Cortex of kidney (tissue), 1 donor: Measurements from ENCODE around the gene IFNA6.

ENCODE experiments used
- DNase-seq: peaks from one replicate; lab custom pipeline; 2025; lab: John Stamatoyannopoulos, UW

Gene IFNA6

GRCh38 chr9:21331676-21332402, 18.8 kb downstream of the IFNA6 start:
- DNase-seq: no peak

- no peak for DNase-seq
Observed at GRCh38 chr9:21326526-21327139, 24.1 kb downstream of the IFNA6 start.

- no peak for DNase-seq
Observed at GRCh38 chr9:21324047-21324446, 26.6 kb downstream of the IFNA6 start.

GRCh38 chr9:21322911-21323461, 27.7 kb downstream of the IFNA6 start:
- no peak for DNase-seq

- no peak for DNase-seq
Observed at GRCh38 chr9:21320465-21320864, 30.2 kb downstream of the IFNA6 start.

- no peak for DNase-seq
Observed at GRCh38 chr9:21317956-21318923, 32.4 kb downstream of the IFNA6 start.

- no peak for DNase-seq
Observed at GRCh38 chr9:21316860-21317259, 33.8 kb downstream of the IFNA6 start.

GRCh38 chr9:21316032-21316842, 34.5 kb downstream of the IFNA6 start:
- no peak for DNase-seq

GRCh38 chr9:21314152-21314551, 36.5 kb downstream of the IFNA6 start:
- no peak for DNase-seq

GRCh38 chr9:21311889-21312288, 38.8 kb downstream of the IFNA6 start:
- DNase-seq: no peak

- DNase-seq: no peak
Observed at GRCh38 chr9:21305213-21305612, 45.5 kb downstream of the IFNA6 start, which contains the start of gene IFNA5. Gene IFNA5 (minus strand): TSS chr9:21305313. CDS start chr9:21305256, 57 bp downstream.
